Brain microvascular endothelial cell (primary cell): Measurements from ENCODE around the gene BUD31.
A peak's percentile ranks its signal among the peaks of the same experiment; 100 is the strongest.

ENCODE experiments used
- DNase-seq: peaks from one replicate; pipeline ENCODE4 v3.0.0-alpha.2; 2020
- H3K27ac ChIP-seq: fragments of 250-450 bp; sonication (Bioruptor Pico); 2 replicates; pipeline ENCODE4 v1.5.1; 2020; ENCODE audit warnings: mild to moderate bottlenecking, moderate library complexity
- H3K27me3 ChIP-seq: fragments of 250-450 bp; sonication (Bioruptor Pico); replicated peaks from 2 replicates; pipeline ENCODE4 v1.5.1; 2020; ENCODE audit warnings: mild to moderate bottlenecking
- H3K36me3 ChIP-seq: fragments of 250-450 bp; sonication (Bioruptor Pico); replicated peaks from 2 replicates; pipeline ENCODE4 v1.5.1; 2020; ENCODE audit warnings: mild to moderate bottlenecking
- H3K4me3 ChIP-seq: 2 replicates; pipeline ENCODE4 v1.5.1; 2011; ENCODE audit warnings: low read depth, mild to moderate bottlenecking, control low read depth, low read length, moderate library complexity
- CTCF ChIP-seq: IDR thresholded peaks from 2 replicates; pipeline ENCODE4 v1.5.1; 2011; ENCODE audit warnings: low read depth, mild to moderate bottlenecking, moderate library complexity, low read length, control low read depth, inconsistent platforms; ENCODE audit errors: missing control alignments
- in situ Hi-C: cut with HindIII; loops from 2 replicates; pipeline ENCODE4 v1.10.0; 2017; ENCODE audit warnings: low sequenced_read_pairs, low pct_ligation_motif_present

BUD31 gene

GRCh38 chr7:99438573-99439480 lies 30.1 kb downstream of the BUD31 start, which contains the start of the genes CPSF4 and PTCD1:
Gene CPSF4 (plus strand): TSS chr7:99438943. CDS start chr7:99439083, 140 bp downstream.
Gene PTCD1 (minus strand): TSS chr7:99438798. CDS start chr7:99435242, 3,556 bp downstream.
- no peaks in the 10 kb centered on the region for H3K27me3 ChIP-seq
- peak within 1 kb of the TSS; percentile 94 for H3K4me3 ChIP-seq
- peak; percentile 94 for DNase-seq
- H3K36me3 ChIP-seq: peaks cover 9% of the 10 kb centered on the region
- H3K27ac ChIP-seq: peak within 1 kb of the TSS; percentile 71
- in situ Hi-C loops: no loop called here
- no peak for TF ChIP-seq CTCF

- Histone ChIP-seq H3K4me3 (peak overlapping the region; percentile 94), H3K36me3 (peaks cover 9% of the 10 kb centered on the region), H3K27ac (no peak overlapping the region), H3K27me3 (no peaks in the 10 kb centered on the region)
- in situ Hi-C loops: no loop called here
- no peak for DNase-seq
- TF ChIP-seq CTCF: no peak
These were observed 31.4 kb downstream of the BUD31 start for GRCh38 chr7:99440195-99440594.

- Histone ChIP-seq H3K4me3 (no peak overlapping the region), H3K27me3 (no peaks in the 10 kb centered on the region), H3K27ac (no peak overlapping the region), H3K36me3 (peaks cover 45% of the 10 kb centered on the region)
- TF ChIP-seq CTCF: no peak
- DNase-seq: no peak
- in situ Hi-C loops: no loop called here
These were observed 37.3 kb downstream of the BUD31 start for GRCh38 chr7:99446096-99446495.

- in situ Hi-C loops: no loop called here
- Histone ChIP-seq H3K27me3 (no peaks in the 10 kb centered on the region), H3K36me3 (peaks cover 57% of the 10 kb centered on the region), H3K4me3 (no peak overlapping the region), H3K27ac (no peak overlapping the region)
- TF ChIP-seq CTCF: peak; percentile 27
- DNase-seq: no peak
These were observed 39.2 kb downstream of the BUD31 start for GRCh38 chr7:99447943-99448342.

GRCh38 chr7:99448855-99449254 lies 40.1 kb downstream of the BUD31 start:
- H3K27ac ChIP-seq: no peak overlapping the region
- DNase-seq: no peak
- peaks cover 66% of the 10 kb centered on the region for H3K36me3 ChIP-seq
- no peaks in the 10 kb centered on the region for H3K27me3 ChIP-seq
- TF ChIP-seq CTCF: no peak
- in situ Hi-C loops: no loop called here
- H3K4me3 ChIP-seq: no peak overlapping the region
